ENCODE data around the gene FYN.

DNA sequence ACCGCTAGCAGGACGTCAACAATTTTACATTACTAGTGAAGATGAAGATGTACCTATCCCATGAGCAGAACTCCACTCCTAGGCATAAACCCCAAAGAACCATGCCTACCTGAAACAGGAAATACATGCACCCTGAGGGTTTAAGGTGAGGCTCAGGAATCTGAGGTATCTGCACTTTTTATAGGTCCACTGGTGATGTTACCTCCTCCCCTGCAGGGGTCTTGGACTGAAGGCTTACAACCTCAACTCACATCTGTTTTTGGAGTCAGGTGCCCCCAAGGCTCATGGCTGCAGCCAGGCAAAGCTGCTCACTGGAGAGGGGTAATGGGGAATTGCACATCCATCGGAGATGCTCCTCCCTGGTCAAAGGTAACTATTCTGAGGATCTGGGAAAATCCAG, 135.1 kb downstream of the FYN start:
- TF ChIP-seq POLR2A (IDR thresholded peaks at IDR 0.05), result no peak
- TF ChIP-seq, protein P1, sequence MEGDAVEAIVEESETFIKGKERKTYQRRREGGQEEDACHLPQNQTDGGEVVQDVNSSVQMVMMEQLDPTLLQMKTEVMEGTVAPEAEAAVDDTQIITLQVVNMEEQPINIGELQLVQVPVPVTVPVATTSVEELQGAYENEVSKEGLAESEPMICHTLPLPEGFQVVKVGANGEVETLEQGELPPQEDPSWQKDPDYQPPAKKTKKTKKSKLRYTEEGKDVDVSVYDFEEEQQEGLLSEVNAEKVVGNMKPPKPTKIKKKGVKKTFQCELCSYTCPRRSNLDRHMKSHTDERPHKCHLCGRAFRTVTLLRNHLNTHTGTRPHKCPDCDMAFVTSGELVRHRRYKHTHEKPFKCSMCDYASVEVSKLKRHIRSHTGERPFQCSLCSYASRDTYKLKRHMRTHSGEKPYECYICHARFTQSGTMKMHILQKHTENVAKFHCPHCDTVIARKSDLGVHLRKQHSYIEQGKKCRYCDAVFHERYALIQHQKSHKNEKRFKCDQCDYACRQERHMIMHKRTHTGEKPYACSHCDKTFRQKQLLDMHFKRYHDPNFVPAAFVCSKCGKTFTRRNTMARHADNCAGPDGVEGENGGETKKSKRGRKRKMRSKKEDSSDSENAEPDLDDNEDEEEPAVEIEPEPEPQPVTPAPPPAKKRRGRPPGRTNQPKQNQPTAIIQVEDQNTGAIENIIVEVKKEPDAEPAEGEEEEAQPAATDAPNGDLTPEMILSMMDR (IDR thresholded peaks at IDR 0.05), result no peak
